SK-N-SH (cell line): ENCODE measurements around the gene MRGPRE.

Experiments
- JUND ChIP-seq: IDR thresholded peaks from 2 replicates; pipeline ENCODE4 v1.4.0; 2012
- TF ChIP-seq, protein P1 (sequence below): IDR thresholded peaks from 2 replicates; pipeline ENCODE4 v1.4.0; 2012; ENCODE audit warnings: low read depth, borderline replicate concordance

DNA sequence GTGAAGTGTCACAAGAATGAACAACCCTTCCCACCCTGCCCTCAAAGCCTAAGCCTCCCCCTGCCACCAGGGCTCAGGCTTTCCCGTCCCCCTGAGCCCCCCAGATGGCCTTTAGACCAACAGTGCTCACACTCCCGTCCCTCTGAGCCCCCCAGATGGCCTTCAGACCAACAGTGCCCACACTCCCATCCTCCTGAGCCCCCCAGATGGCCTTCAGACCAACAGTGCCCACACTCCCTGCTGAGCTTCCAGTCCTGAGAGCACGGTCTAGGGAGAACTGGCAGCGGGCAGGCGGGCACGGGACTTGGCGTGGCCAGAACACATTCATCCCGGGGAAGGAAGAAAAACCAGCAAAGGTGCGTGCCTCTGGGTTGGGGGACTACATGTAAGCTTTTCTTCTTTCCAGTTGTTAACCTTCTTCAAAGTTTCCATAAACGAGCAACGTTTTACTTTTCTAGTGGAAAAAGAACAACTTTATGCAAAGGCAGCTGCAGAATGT lies 16.1 kb downstream of the MRGPRE start:
- TF ChIP-seq, protein P1, sequence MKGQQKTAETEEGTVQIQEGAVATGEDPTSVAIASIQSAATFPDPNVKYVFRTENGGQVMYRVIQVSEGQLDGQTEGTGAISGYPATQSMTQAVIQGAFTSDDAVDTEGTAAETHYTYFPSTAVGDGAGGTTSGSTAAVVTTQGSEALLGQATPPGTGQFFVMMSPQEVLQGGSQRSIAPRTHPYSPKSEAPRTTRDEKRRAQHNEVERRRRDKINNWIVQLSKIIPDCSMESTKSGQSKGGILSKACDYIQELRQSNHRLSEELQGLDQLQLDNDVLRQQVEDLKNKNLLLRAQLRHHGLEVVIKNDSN: no peak
- TF ChIP-seq JUND: no peak
